Stimulated activated CD4-positive, alpha-beta T cell treated with anti-CD3 and anti-CD28 coated beads, Interleukin-4, amount 100 ng/mL, for 4 hours (primary cell): ENCODE measurements around the gene HIGD2A.

Experiments
- DNase-seq, 2 experiments: peaks; one replicate each; pipeline ENCODE4 v3.0.0-alpha.2; 2020

The HIGD2A gene

GRCh38 chr5:176369934-176370711, 18.4 kb upstream of the HIGD2A start:
- no peak for DNase-seq

- no peak for DNase-seq
Measured at GRCh38 chr5:176371621-176372539, 16.7 kb upstream of the HIGD2A start.

- DNase-seq = no peak
Measured at GRCh38 chr5:176373100-176373818, 15.3 kb upstream of the HIGD2A start.

GRCh38 chr5:176379881-176380280, 8.7 kb upstream of the HIGD2A start:
- no peak for DNase-seq

GRCh38 chr5:176381423-176381822, 7.1 kb upstream of the HIGD2A start:
- DNase-seq = no peak

- DNase-seq = no peak
Measured at GRCh38 chr5:176381979-176382378, 6.6 kb upstream of the HIGD2A start.

- DNase-seq = no peak
Measured at GRCh38 chr5:176382721-176383120, 5.8 kb upstream of the HIGD2A start.

GRCh38 chr5:176383248-176383905, 5.2 kb upstream of the HIGD2A start:
- no peak for DNase-seq

- DNase-seq = no peak
Measured at GRCh38 chr5:176383961-176384360, 4.6 kb upstream of the HIGD2A start.

- DNase-seq = no peak
Measured at GRCh38 chr5:176384366-176384930, 4.1 kb upstream of the HIGD2A start.

GRCh38 chr5:176384991-176385390, 3.6 kb upstream of the HIGD2A start:
- DNase-seq = no peak

- DNase-seq = no peak
Measured at GRCh38 chr5:176386491-176386890, 2.1 kb upstream of the HIGD2A start.

- no peak for DNase-seq
Measured at GRCh38 chr5:176387384-176387925, 1.1 kb upstream of the HIGD2A start.

GRCh38 chr5:176388003-176388443, 528 bp upstream of the HIGD2A start:
- DNase-seq = no peak

GRCh38 chr5:176389135-176390123, 878 bp downstream of the HIGD2A start:
- no peak for DNase-seq

- no peak for DNase-seq
Measured at GRCh38 chr5:176391479-176391878, 2.9 kb downstream of the HIGD2A start.

GRCh38 chr5:176391999-176392398, 3.4 kb downstream of the HIGD2A start:
- DNase-seq = no peak

- DNase-seq = no peak
Measured at GRCh38 chr5:176392526-176392925, 4.0 kb downstream of the HIGD2A start.

GRCh38 chr5:176394096-176394495, 5.5 kb downstream of the HIGD2A start:
- DNase-seq = no peak

- DNase-seq = no peak
Measured at GRCh38 chr5:176394881-176395675, 6.5 kb downstream of the HIGD2A start.
